Suprapubic skin (tissue), 4 donors: Measurements from ENCODE around the gene INPP4B. TPM values are rescaled to one million over a fixed set of nuclear protein-coding genes. Genes with fewer than 3 reads are reported as not detected.

ENCODE experiments used
- DNase-seq, 2 donors: peaks; one replicate each; pipeline ENCODE4 v3.0.0-alpha.2; 2019; ENCODE audit warnings: low spot score in 2 of 2
- H3K27ac ChIP-seq: fragments of 200-600 bp; sonication (generic); one replicate; pipeline ENCODE4 v1.5.1; 2019
- H3K27me3 ChIP-seq: fragments of 200-600 bp; sonication (generic); one replicate; pipeline ENCODE4 v1.5.1; 2019
- H3K36me3 ChIP-seq: fragments of 200-600 bp; sonication (generic); one replicate; pipeline ENCODE4 v1.5.1; 2019
- H3K4me1 ChIP-seq: fragments of 200-600 bp; sonication (generic); one replicate; pipeline ENCODE4 v1.5.1; 2019
- H3K4me3 ChIP-seq: fragments of 200-600 bp; sonication (generic); one replicate; pipeline ENCODE4 v1.5.1; 2019; ENCODE audit warnings: mild to moderate bottlenecking
- H3K9me3 ChIP-seq: fragments of 200-600 bp; sonication (generic); one replicate; pipeline ENCODE4 v1.5.1; 2019
- EP300 ChIP-seq: sonication (generic); formaldehyde crosslinking; IDR thresholded peaks from one replicate; pipeline ENCODE4 v1.6.1; 2017; ENCODE audit warnings: antibody characterized with exemption
- POLR2A ChIP-seq, 2 donors: fragments of 450-650 bp; IDR thresholded peaks; one replicate each; pipeline ENCODE4 v1.6.1; 2017; ENCODE audit warnings: antibody characterized with exemption in 2 of 2, mild to moderate bottlenecking in 2 of 2, moderate library complexity in 2 of 2
- POLR2AphosphoS5 ChIP-seq, 3 donors: sonication (generic); formaldehyde crosslinking; IDR thresholded peaks; one replicate each; pipeline ENCODE4 v1.6.1; 2017; ENCODE audit warnings: antibody characterized with exemption in 3 of 3
- WGBS: methylation state at CpG from one replicate; pipeline ENCODE4 v1.1.5; 2018; 5-methylcytosine and 5-hydroxymethylcytosine counted together
- total RNA-seq, 4 donors: library from RNA; depleted of rRNA; stranded (reverse); fragments of >200 nt; gene quantifications; one replicate each; pipeline ENCODE4 v1.1.0, GENCODE V29; 2016
- TF ChIP-seq, protein P1 (sequence below), 2 donors: fragments of 200-600 bp in 1 of 2; fragments of 450-650 bp in 1 of 2; sonication (generic) in 1 of 2; IDR thresholded peaks; one replicate each; pipeline ENCODE4 v1.5.1; 2016 to 2019; ENCODE audit warnings: antibody characterized with exemption in 2 of 2, mild to moderate bottlenecking in 1 of 2, moderate library complexity in 1 of 2

Gene INPP4B
- total RNA-seq, 4 donors from 2014 or later: 12.4 to 27.4 (median 17.4) TPM

DNA sequence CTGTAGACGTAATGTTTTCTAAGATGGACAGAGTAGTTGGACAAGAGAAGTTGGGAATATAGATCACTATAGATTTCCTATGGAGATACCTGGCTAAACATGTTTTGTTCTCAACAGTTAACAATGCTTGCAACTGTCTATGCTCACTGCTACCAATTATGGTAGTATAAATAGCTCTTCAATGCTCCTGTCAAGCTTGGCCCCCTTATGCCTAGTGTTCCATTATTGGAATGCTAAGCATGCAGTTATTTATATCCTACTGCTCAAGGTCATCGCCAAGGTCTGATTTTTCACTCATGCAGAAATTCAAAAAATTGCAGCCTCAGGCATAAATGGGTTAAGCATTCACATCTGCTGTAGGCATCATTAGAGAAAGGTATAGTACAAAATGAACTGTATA lies 690.8 kb downstream of the INPP4B start:
- H3K4me1 ChIP-seq: no peaks in the 10 kb centered on the region
- no peak overlapping the region for H3K27ac ChIP-seq
- no peaks in the 10 kb centered on the region for H3K27me3 ChIP-seq
- WGBS: 79% methylated on average over 2 of the region's 2 CpGs
- DNase-seq: no peak
- H3K36me3 ChIP-seq: no peaks in the 10 kb centered on the region
- no peak for TF ChIP-seq EP300
- TF ChIP-seq, protein P1, sequence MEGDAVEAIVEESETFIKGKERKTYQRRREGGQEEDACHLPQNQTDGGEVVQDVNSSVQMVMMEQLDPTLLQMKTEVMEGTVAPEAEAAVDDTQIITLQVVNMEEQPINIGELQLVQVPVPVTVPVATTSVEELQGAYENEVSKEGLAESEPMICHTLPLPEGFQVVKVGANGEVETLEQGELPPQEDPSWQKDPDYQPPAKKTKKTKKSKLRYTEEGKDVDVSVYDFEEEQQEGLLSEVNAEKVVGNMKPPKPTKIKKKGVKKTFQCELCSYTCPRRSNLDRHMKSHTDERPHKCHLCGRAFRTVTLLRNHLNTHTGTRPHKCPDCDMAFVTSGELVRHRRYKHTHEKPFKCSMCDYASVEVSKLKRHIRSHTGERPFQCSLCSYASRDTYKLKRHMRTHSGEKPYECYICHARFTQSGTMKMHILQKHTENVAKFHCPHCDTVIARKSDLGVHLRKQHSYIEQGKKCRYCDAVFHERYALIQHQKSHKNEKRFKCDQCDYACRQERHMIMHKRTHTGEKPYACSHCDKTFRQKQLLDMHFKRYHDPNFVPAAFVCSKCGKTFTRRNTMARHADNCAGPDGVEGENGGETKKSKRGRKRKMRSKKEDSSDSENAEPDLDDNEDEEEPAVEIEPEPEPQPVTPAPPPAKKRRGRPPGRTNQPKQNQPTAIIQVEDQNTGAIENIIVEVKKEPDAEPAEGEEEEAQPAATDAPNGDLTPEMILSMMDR (IDR thresholded peaks at IDR 0.05): no peak
- no peak for TF ChIP-seq POLR2AphosphoS5 (IDR thresholded peaks at IDR 0.05)
- no peak for TF ChIP-seq POLR2A (IDR thresholded peaks at IDR 0.05)
- H3K9me3 ChIP-seq: no peaks in the 10 kb centered on the region
- no peak overlapping the region for H3K4me3 ChIP-seq

DNA sequence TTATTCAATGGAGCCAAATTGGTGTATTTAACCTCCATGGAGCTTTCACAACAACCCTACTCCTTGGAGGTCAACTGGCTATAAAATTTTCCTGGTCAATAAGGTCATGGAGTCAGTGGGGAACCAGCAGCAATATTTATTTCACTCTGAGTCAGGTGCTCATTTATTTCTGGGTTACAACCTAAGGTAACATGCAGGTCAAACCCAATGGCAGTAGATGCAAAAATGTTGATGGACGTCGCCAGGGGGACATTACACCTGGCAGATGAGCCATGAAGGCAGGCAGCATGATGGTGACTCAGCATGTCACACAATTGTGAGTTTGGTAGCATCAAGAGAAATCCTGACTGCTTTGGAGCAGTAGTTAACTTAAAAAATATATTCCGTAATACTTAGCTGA lies 695.6 kb downstream of the INPP4B start:
- 100% methylated on average over 3 of the region's 3 CpGs for WGBS
- no peak overlapping the region for H3K4me3 ChIP-seq

DNA sequence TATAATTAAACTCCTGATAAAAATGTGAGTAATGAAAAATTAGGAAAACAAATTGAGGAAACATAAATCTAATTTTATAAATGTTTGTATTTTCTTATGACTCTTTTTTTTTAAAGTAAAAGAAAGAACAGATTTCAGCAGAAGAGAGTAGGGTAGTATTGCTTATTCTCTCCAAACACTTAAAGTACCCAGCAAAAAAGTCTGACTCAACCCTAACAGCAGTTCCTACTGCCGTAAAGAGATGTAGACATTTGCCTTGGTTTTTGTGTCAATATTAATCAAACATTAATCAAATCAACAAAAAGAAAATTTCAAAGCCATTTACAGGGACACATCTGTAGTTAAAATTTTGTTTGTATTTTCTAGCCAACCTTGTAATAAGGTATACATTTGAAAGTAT lies 701.3 kb downstream of the INPP4B start:
- H3K36me3 ChIP-seq: no peaks in the 10 kb centered on the region
- H3K9me3 ChIP-seq: no peaks in the 10 kb centered on the region
- TF ChIP-seq, protein P1 (IDR thresholded peaks at IDR 0.05): no peak
- TF ChIP-seq EP300 (no peak), POLR2A (IDR thresholded peaks at IDR 0.05) (no peak)
- 40% methylated on average over 1 of the region's 1 CpG for WGBS
- H3K4me3 ChIP-seq: no peak overlapping the region
- DNase-seq: no peak
- no peak overlapping the region for H3K27ac ChIP-seq
- no peaks in the 10 kb centered on the region for H3K4me1 ChIP-seq
- no peaks in the 10 kb centered on the region for H3K27me3 ChIP-seq

More for the DNA sequence above, 695.6 kb downstream of the INPP4B start:
- Histone ChIP-seq H3K9me3 (no peaks in the 10 kb centered on the region), H3K36me3 (no peaks in the 10 kb centered on the region), H3K27me3 (no peaks in the 10 kb centered on the region), H3K27ac (no peak overlapping the region), H3K4me1 (no peaks in the 10 kb centered on the region)
- DNase-seq: no peak
- TF ChIP-seq POLR2AphosphoS5 (IDR thresholded peaks at IDR 0.05): no peak
- TF ChIP-seq, protein P1 (IDR thresholded peaks at IDR 0.05): no peak
- TF ChIP-seq EP300: no peak
- no peak for TF ChIP-seq POLR2A (IDR thresholded peaks at IDR 0.05)

DNA sequence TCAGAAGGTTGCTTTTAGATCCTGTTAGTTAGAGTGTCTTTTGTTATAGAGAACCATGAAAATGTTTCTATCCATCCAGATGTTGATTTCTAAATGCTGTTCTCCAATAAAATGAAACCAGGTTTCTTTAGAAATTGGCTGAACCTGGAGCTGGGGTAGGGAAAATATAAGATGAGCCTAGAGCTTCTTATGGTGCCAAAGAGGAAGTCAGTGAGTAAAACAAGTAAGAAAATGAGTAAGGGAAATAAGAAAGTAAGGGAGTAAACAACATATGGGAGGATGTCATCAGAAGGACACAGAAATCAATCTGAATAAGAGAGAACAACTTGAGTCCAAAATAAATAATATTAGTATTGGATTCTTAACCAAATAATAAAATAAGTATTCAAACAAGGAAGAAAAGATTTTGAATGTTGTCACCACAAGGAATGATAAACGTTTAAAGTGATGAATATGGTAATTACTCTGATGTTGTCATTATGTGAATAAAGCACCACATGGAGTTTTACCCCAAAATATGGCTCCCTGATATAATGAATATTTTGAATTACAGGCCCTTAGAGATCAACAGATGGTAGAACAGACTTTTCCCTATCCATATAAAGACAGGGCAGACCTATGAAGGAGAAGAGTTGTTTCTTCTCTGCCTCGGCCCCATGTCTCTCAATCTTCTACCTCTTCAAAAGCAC lies 703.6 kb downstream of the INPP4B start:
- H3K9me3 ChIP-seq: no peaks in the 10 kb centered on the region
- 60% methylated on average over 2 of the region's 2 CpGs for WGBS
- TF ChIP-seq EP300 (no peak), POLR2AphosphoS5 (IDR thresholded peaks at IDR 0.05) (no peak), POLR2A (IDR thresholded peaks at IDR 0.05) (no peak)
- TF ChIP-seq, protein P1 (IDR thresholded peaks at IDR 0.05): no peak
- H3K27me3 ChIP-seq: no peaks in the 10 kb centered on the region
- no peaks in the 10 kb centered on the region for H3K36me3 ChIP-seq
- no peak for DNase-seq
- H3K4me1 ChIP-seq: no peaks in the 10 kb centered on the region
- no peak overlapping the region for H3K27ac ChIP-seq
- H3K4me3 ChIP-seq: no peak overlapping the region

DNA sequence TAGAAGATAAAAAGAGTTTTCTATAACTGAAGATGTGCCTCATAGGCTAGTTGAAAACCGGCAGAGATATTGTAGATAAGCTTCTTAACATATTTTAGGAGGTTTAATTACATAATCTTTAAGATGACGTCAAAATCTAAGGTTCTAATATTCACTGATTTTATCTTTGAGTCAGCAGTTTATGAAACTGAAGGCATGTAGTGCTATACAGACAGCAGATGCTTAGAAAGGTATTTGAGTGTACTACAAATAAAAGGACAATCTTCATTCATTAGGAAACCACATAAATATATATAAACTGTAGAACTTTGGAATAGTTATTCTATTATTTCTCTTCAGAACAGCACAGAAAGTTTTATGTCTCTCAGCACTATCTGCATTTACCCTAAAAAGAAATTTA lies 704.9 kb downstream of the INPP4B start:
- H3K4me1 ChIP-seq: no peaks in the 10 kb centered on the region
- TF ChIP-seq, protein P1 (IDR thresholded peaks at IDR 0.05): no peak
- no peak for TF ChIP-seq POLR2A (IDR thresholded peaks at IDR 0.05)
- no peak for TF ChIP-seq EP300
- TF ChIP-seq POLR2AphosphoS5 (IDR thresholded peaks at IDR 0.05): no peak
- H3K27ac ChIP-seq: no peak overlapping the region
- no peaks in the 10 kb centered on the region for H3K36me3 ChIP-seq
- H3K4me3 ChIP-seq: no peak overlapping the region
- 37% methylated on average over 2 of the region's 2 CpGs for WGBS
- no peaks in the 10 kb centered on the region for H3K27me3 ChIP-seq
- H3K9me3 ChIP-seq: no peaks in the 10 kb centered on the region
- no peak for DNase-seq
